ENCODE data around the gene MCF2L2.

MCF2L2 gene

GRCh38 chr3:183318877-183319276 lies 109.5 kb downstream of the MCF2L2 start:
- DNase-seq = no peak

- no peak for DNase-seq
Measured at GRCh38 chr3:183317886-183318865, 110.2 kb downstream of the MCF2L2 start.

GRCh38 chr3:183317271-183317670 lies 111.1 kb downstream of the MCF2L2 start:
- DNase-seq = no peak

- DNase-seq = no peak
Measured at GRCh38 chr3:183315739-183316138, 112.7 kb downstream of the MCF2L2 start.

GRCh38 chr3:183313764-183314163 lies 114.7 kb downstream of the MCF2L2 start:
- DNase-seq = no peak

- DNase-seq = no peak
Measured at GRCh38 chr3:183313351-183313750, 115.1 kb downstream of the MCF2L2 start.

- no peak for DNase-seq
Measured at GRCh38 chr3:183312433-183312832, 116.0 kb downstream of the MCF2L2 start.

- no peak for DNase-seq
Measured at GRCh38 chr3:183310936-183311335, 117.5 kb downstream of the MCF2L2 start.

- no peak for DNase-seq
Measured at GRCh38 chr3:183309276-183309675, 119.1 kb downstream of the MCF2L2 start.

- DNase-seq = no peak
Measured at GRCh38 chr3:183308751-183309150, 119.7 kb downstream of the MCF2L2 start.

GRCh38 chr3:183307749-183308148 lies 120.7 kb downstream of the MCF2L2 start:
- no peak for DNase-seq

- no peak for DNase-seq
Measured at GRCh38 chr3:183306798-183307671, 121.4 kb downstream of the MCF2L2 start.

- no peak for DNase-seq
Measured at GRCh38 chr3:183303690-183304089, 124.7 kb downstream of the MCF2L2 start.

GRCh38 chr3:183301937-183302580 lies 126.4 kb downstream of the MCF2L2 start:
- DNase-seq = no peak

- DNase-seq = no peak
Measured at GRCh38 chr3:183300996-183301562, 127.3 kb downstream of the MCF2L2 start.

- no peak for DNase-seq
Measured at GRCh38 chr3:183299976-183300375, 128.4 kb downstream of the MCF2L2 start.

- DNase-seq = peak; percentile 87 to 96
Measured at GRCh38 chr3:183298701-183299153, 129.7 kb downstream of the MCF2L2 start.

GRCh38 chr3:183296944-183297343 lies 131.5 kb downstream of the MCF2L2 start:
- no peak for DNase-seq

- no peak for DNase-seq
Measured at GRCh38 chr3:183295211-183295610, 133.2 kb downstream of the MCF2L2 start.

GRCh38 chr3:183293966-183294365 lies 134.5 kb downstream of the MCF2L2 start:
- no peak for DNase-seq

GRCh38 chr3:183291497-183292031 lies 136.9 kb downstream of the MCF2L2 start:
- DNase-seq = peak; percentile 53 to 56

GRCh38 chr3:183290216-183290615 lies 138.2 kb downstream of the MCF2L2 start:
- DNase-seq = no peak
